HL-60/S4 treated with retinoic acid at 250 ng/mL for 4 days and 3 days (cell line): Measurements from ENCODE around the gene ITGB5.
"Not testable (repeated sequence)": the region's sequence is repeated elsewhere in the genome, so short reads cannot be mapped to it uniquely, and the experiment has no call there.

Experiments
- in situ Hi-C: fragments of 300-500 bp; cut with MboI; formaldehyde crosslinking; loops from 2 replicates; pipeline ENCODE4 v1.7.0; 2022; ENCODE audit warnings: low sequenced_read_pairs

Gene ITGB5

GRCh38 chr3:124789103-124789502 is 98.1 kb downstream of the ITGB5 start:
- in situ Hi-C loops, result not testable (repeated sequence)

- in situ Hi-C loops, result no loop called here
These were observed 98.9 kb downstream of the ITGB5 start for GRCh38 chr3:124788254-124788745.

- in situ Hi-C loops, result no loop called here
These were observed 99.5 kb downstream of the ITGB5 start for GRCh38 chr3:124787476-124788195.

GRCh38 chr3:124786511-124787241 is 100.5 kb downstream of the ITGB5 start:
- in situ Hi-C loops, result no loop called here

- in situ Hi-C loops, result no loop called here
These were observed 101.2 kb downstream of the ITGB5 start for GRCh38 chr3:124785973-124786372.

GRCh38 chr3:124784686-124785382 is 102.3 kb downstream of the ITGB5 start:
- in situ Hi-C loops, result no loop called here

- in situ Hi-C loops, result no loop called here
These were observed 103.5 kb downstream of the ITGB5 start for GRCh38 chr3:124783696-124784095.

GRCh38 chr3:124782377-124782712 is 104.8 kb downstream of the ITGB5 start:
- in situ Hi-C loops, result not testable (repeated sequence)

GRCh38 chr3:124781476-124782376 is 105.4 kb downstream of the ITGB5 start:
- in situ Hi-C loops, result no loop called here

- in situ Hi-C loops, result no loop called here
These were observed 106.2 kb downstream of the ITGB5 start for GRCh38 chr3:124780761-124781475.

- in situ Hi-C loops, result no loop called here
These were observed 106.8 kb downstream of the ITGB5 start for GRCh38 chr3:124780356-124780755.

GRCh38 chr3:124779751-124780191 is 107.4 kb downstream of the ITGB5 start:
- in situ Hi-C loops, result no loop called here

- in situ Hi-C loops, result no loop called here
These were observed 108.0 kb downstream of the ITGB5 start for GRCh38 chr3:124779116-124779515.

GRCh38 chr3:124777762-124778470 is 109.2 kb downstream of the ITGB5 start:
- in situ Hi-C loops, result no loop called here

GRCh38 chr3:124776856-124777255 is 110.3 kb downstream of the ITGB5 start:
- in situ Hi-C loops, result no loop called here

GRCh38 chr3:124775877-124776276 is 111.3 kb downstream of the ITGB5 start:
- in situ Hi-C loops, result no loop called here

GRCh38 chr3:124774841-124775402 is 112.2 kb downstream of the ITGB5 start:
- in situ Hi-C loops, result loop anchor here (25.0 kb wide), 1 partner anchor 662 kb away; no protein-coding TSS in a partner anchor

GRCh38 chr3:124774327-124774718 is 112.8 kb downstream of the ITGB5 start:
- in situ Hi-C loops, result loop anchor here (25.0 kb wide), 1 partner anchor 663 kb away; no protein-coding TSS in a partner anchor
